CD4-positive, alpha-beta T cell treated with Interleukin-2 at 100 ng/mL for 4 hours (primary cell): ENCODE measurements around the gene KLRC2.
"Not testable (repeated sequence)": the region's sequence is repeated elsewhere in the genome, so short reads cannot be mapped to it uniquely, and the experiment has no call there.

ENCODE experiments used
- DNase-seq: peaks from one replicate; pipeline ENCODE4 v3.0.0-alpha.2; 2020; ENCODE audit warnings: low spot score

The KLRC2 gene

DNA sequence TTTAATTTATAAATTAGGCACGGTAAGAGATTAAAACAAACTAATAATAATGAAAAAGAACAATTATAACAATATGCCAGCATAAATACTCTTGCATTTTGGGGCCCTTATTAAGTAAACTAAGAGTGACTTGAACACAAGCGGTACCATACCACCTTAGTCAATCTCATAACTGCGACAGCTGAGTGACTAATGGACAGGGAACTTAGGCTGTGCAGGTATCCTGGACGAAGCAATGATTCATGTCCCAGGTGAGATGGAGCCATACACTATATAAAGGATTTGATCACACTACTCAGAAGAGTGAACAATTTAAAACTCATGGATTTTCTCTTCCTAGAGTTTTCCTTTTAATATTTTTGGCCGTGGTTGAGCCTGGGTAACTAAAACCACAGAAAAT, 30.5 kb downstream of the KLRC2 start:
- no peak for DNase-seq

DNA sequence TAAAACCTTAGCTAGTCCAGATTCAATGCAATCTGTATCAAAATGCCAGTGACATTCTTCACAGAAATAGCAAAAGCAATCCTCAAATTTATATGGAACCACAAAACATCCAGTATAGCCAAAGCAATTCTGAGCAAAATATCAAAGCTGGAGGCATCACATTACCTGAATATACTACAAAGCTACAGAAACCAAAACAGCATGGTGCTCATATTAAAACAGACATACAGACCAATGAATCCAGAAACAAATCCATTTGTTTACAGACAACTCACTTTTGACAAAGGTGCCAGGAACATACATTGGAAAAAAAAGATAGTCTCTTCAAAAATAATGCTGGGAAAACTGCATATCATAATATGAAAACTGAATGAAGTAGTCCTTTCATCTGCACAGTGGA, 31.0 kb downstream of the KLRC2 start:
- DNase-seq, result no peak

- no peak for DNase-seq
Measured at GRCh38 chr12:10400829-10401228, 35.0 kb downstream of the KLRC2 start.

DNA sequence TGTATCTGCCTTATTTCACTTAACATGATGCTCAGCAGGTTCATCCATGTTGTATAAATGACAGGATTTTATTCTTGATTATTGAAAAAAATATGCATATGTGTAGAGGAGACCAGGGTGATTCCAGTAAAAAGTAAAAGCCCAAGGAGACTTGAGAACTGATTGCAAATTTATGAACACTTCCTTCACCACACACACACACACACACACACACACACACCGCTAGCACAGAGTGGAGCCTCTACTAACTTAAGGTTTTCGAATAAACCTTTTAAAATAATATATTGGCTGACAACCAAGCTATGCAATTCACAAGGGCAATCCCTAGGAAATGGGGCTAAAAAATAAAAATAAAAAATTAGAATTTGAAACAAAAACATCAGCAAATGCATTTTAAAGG, 37.6 kb downstream of the KLRC2 start:
- DNase-seq, result no peak

GRCh38 chr12:10397296-10397695, 38.5 kb downstream of the KLRC2 start:
- peak; percentile 79 for DNase-seq

DNA sequence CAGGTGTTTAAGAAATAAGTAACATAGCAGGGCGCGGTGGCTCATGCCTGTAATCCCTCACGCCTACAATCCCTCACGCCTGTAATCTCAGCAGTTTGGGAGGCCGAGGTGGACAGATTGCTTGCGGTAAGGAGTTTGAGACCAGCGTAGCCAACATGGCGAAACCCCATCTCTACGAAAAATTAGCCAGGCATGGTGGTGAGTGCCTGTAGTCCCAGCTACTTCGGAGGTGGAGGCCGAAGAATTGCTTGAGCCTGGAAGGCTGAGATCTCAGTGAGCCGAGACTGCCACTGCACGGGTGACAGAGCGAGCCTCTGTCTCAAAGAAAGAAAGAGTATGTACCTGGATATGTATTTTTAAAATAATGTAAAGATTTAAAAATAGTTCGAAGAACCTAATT, 39.6 kb downstream of the KLRC2 start:
- DNase-seq, result not testable (repeated sequence)

DNA sequence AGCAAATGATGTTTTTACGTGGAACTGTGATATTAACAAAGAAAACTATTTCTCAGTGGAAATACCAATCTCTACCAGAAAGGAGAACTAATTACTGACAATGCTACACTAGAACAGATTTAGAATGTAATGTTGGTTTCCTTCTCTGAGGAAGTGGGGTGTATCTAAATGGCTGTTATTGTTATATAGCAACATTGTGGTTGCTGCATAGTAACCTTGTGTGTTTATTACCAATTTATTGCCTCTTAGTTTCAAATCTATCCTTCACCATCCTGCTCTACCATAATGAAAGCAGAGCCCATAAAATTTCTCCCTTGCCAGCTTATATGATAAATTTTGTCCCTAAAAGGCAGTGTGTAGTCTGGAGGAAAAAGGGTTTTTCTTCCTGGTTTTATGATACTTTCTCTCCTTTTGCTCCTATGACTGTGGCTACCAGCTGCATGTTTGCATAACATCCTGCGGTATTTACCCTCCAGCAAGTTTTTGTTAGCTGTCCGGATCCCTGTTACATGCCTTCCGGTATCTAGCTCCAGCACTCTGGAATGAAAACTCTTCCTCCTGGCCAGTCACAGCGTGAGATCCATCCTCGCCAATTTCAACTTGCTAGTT, 40.3 kb downstream of the KLRC2 start:
- DNase-seq, result peak; percentile 70

GRCh38 chr12:10394531-10395152, 41.2 kb downstream of the KLRC2 start:
- peak; percentile 63 for DNase-seq

DNA sequence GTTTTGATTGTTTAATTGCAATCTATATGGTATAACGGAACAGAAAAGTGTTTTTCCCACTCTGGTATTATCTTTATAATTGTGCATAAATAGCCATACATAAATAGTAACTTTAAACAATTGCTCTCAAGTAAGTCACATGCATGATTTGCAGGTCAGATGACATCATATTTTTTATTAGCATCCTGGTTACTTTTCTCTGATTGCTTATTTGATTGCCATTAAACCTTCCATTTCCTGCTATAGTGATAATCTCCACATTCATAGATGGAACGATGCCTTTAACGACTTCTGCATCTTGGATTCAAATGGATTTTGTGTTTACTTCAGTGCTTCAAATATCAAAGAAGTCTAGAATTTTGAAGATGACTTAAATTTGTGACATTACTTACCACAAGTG, 42.5 kb downstream of the KLRC2 start:
- no peak for DNase-seq

GRCh38 chr12:10392394-10392930, 43.3 kb downstream of the KLRC2 start:
- peak; percentile 58 for DNase-seq

GRCh38 chr12:10390991-10391390, 44.8 kb downstream of the KLRC2 start:
- not testable (repeated sequence) for DNase-seq

DNA sequence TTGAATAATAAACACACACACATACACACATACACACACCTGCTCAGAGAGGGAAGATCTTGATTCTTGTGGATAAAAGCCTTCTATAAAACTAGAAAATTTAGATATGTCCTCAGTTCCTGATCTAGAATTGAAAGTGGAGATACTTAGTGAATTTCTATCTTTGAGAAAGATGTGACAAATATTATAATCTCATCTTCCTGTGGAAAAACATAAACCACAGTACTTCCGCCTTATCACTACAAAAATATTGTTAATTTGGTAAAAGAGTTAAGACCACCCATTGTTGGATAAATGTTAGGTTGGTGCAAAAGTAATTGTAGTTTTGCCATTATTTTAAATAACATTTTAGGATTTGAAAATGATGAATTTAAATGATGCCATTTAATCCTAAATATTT, 45.9 kb downstream of the KLRC2 start, which contains the start of gene KLRK1:
Gene KLRK1 (minus strand): TSS at position 138 of the 400 bp plus-strand sequence. CDS start 1,231 bp downstream, outside the sequence.
- no peak for DNase-seq

- DNase-seq, result no peak
Measured at GRCh38 chr12:10388624-10389413, 47.0 kb downstream of the KLRC2 start.

DNA sequence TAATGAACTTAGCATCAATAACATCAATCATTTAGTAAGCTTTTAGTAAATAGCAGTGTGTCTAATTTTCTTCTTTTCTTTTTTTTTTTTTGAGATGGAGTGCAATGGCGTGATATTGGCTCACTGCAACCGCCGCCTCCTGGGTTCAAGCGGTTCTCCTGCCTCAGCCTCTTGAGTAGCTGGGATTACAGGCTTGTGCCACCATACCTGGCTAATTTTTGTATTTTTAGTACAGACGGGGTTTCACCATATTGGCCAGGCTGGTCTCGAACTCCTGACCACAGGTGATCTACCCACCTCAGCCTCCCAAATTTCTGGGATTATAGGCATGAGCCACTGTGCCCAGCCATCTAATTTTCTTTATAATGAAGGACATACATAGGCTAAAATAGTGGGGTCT, 48.3 kb downstream of the KLRC2 start:
- DNase-seq, result not testable (repeated sequence)

- no peak for DNase-seq
Measured at GRCh38 chr12:10386857-10387256, 49.0 kb downstream of the KLRC2 start.

GRCh38 chr12:10385166-10385613, 50.6 kb downstream of the KLRC2 start:
- peak; percentile 42 for DNase-seq

DNA sequence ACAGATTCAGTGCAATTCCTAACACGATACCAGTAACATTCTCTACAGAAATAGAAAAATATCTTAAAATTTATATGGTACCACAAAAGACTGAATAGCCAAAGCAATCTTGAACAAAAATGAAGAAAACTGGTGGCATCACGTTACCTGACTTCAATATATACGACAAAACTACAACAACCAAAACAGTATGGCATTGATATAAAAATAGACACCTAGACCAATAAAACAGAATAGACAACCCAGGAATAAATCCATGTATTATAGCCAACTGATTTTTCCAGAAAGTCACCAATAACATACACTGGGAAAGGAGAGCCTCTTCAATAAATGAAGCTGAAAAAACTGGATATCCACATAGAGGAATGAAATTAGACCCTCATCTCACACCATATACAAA, 51.6 kb downstream of the KLRC2 start:
- DNase-seq, result no peak

DNA sequence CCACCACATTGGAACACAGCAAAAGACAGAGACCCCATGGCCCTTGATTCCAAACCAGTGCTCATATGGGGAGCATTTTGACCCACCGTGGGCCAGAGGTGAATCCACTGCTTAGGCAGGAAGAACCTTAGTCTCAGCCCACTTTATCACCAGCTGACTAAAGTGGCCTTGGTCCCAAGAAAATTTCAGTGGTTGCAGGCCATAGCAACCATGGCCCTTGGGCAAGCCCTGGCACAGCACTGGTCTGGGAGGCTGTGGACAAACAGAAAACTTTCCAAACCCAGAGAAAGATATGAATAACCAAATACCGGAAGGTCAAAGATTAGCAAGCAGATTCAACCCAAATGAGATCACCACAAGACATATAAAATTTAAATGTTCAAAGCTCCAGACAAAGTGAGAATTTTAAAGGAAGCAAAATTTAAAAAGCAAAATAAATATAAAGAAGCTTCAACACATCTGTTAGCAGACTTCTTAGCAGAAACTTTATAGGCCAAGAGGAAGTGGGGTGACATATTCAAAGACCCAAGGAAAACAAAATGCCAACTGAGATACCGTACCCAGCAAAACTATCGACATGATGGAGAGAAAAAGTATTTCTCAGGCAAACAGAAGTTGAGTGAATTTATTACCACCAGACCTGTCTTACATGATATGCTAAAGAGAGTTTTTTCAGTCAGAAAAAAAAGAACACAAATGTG, 53.7 kb downstream of the KLRC2 start:
- no peak for DNase-seq
